ENCODE measurements around the gene FNDC3B. TPM values are rescaled to one million over a fixed set of nuclear protein-coding genes. Genes with fewer than 3 reads are reported as not detected.

FNDC3B gene
- polyA plus RNA-seq, 2 of the 4 experiments (the other 2 are of a cell fraction): 29.5 to 33.6 TPM

- TF ChIP-seq POLR2AphosphoS2 (conservative IDR thresholded peaks at IDR 0.05; ENCODE audit: low read length) (no peak), PBX3 (IDR thresholded peaks at IDR 0.05) (no peak), EHF (CRISPR knock-in tag; IDR thresholded peaks at IDR 0.05) (no peak), ZNF302 (CRISPR knock-in tag; IDR thresholded peaks at IDR 0.05) (no peak), HOXB5 (CRISPR knock-in tag; IDR thresholded peaks at IDR 0.05) (no peak), FOSL2 (IDR thresholded peaks at IDR 0.05) (no peak), FOSL2 (CRISPR knock-in tag; IDR thresholded peaks at IDR 0.05) (no peak)
Measured at GRCh38 chr3:171991166-171991565, 48.2 kb upstream of the FNDC3B start (continued).

- H3K9me3 ChIP-seq: peaks cover 6% of the 10 kb centered on the region; the same call in 1 of the 3 replicates
- H3K27ac ChIP-seq: peak overlapping the region; percentile 36 to 49; a peak in 5 of 6 replicates
- ChIA-PET CTCF (interaction anchor here (0.6 to 0.7 kb wide), 2 partner anchors 10 to 65 kb away, joined by 3 to 4 read pairs; no protein-coding TSS in a partner anchor), POLR2A (no interaction called here)
- DNase-seq (ENCODE audit: low read depth in 1 of 2, low spot score in 1 of 2) (no peak), ATAC-seq (no peak), FAIRE-seq (no peak)
- peaks cover 23% of the 10 kb centered on the region for H3K4me1 ChIP-seq
- TF ChIP-seq EHF (CRISPR knock-in tag; IDR thresholded peaks at IDR 0.05) (no peak), KDM1A (IDR thresholded peaks at IDR 0.05; ENCODE audit: low read depth) (no peak), MYC (IDR thresholded peaks at IDR 0.05; ENCODE audit: borderline replicate concordance, low read length) (no peak), NPAS2 (CRISPR knock-in tag; IDR thresholded peaks at IDR 0.05; ENCODE audit: borderline replicate concordance) (no peak), RNF2 (IDR thresholded peaks at IDR 0.05; ENCODE audit: borderline replicate concordance, low read depth) (no peak), JUN (IDR thresholded peaks at IDR 0.05) (no peak), BCL3 (IDR thresholded peaks at IDR 0.05) (no peak)
- H3K4me2 ChIP-seq: peak overlapping the region; percentile 33; the same call in 2 of the 3 replicates
- 15% methylated on average over 3 of the region's 3 CpGs for WGBS (ENCODE audit: missing lambda C conversion rate)
- H3K4me3 ChIP-seq: no peak overlapping the region
Measured at GRCh38 chr3:171994646-171995428, 44.5 kb upstream of the FNDC3B start.

GRCh38 chr3:171995486-171995885, 43.9 kb upstream of the FNDC3B start:
- no peak for TF ChIP-seq BCL3 (IDR thresholded peaks at IDR 0.05)
- ATAC-seq: no peak
- no peak for DNase-seq (ENCODE audit: low read depth in 1 of 2, low spot score in 1 of 2)
- Histone ChIP-seq H3K9me3 (peaks cover 6% of the 10 kb centered on the region; the same call in 1 of the 3 replicates), H3K4me2 (no peak overlapping the region; the same call in 2 of the 3 replicates), H3K27ac (no peak overlapping the region), H3K4me1 (peaks cover 23% of the 10 kb centered on the region), H3K4me3 (no peak overlapping the region)
- CTCF ChIA-PET: no interaction called here
- POLR2A ChIA-PET: no interaction called here
- no peak for FAIRE-seq

GRCh38 chr3:171996178-171996817, 43.1 kb upstream of the FNDC3B start:
- no peak overlapping the region for H3K4me3 ChIP-seq
- FAIRE-seq (no peak), DNase-seq (ENCODE audit: low read depth in 1 of 2, low spot score in 1 of 2) (no peak), ATAC-seq (no peak)
- no peak overlapping the region for H3K27ac ChIP-seq
- ChIA-PET CTCF (no interaction called here), POLR2A (no interaction called here)
- 83% methylated on average over 2 of the region's 2 CpGs for WGBS (ENCODE audit: missing lambda C conversion rate)
- peaks cover 19% of the 10 kb centered on the region for H3K4me1 ChIP-seq
- peaks cover 6% of the 10 kb centered on the region; the same call in 1 of the 3 replicates for H3K9me3 ChIP-seq
- no peak overlapping the region for H3K4me2 ChIP-seq
- no peak for TF ChIP-seq RNF2 (IDR thresholded peaks at IDR 0.05; ENCODE audit: borderline replicate concordance, low read depth)
- no peak for TF ChIP-seq RFX5 (IDR thresholded peaks at IDR 0.05)
- TF ChIP-seq CBX8 (IDR thresholded peaks at IDR 0.05): no peak
- no peak for TF ChIP-seq EHMT2 (IDR thresholded peaks at IDR 0.05; ENCODE audit: low read depth)
- no peak for TF ChIP-seq NFE2L2 (conservative IDR thresholded peaks at IDR 0.05; ENCODE audit: low read length)
- TF ChIP-seq MAZ (IDR thresholded peaks at IDR 0.05; ENCODE audit: borderline replicate concordance, low read depth, low read length): no peak
- TF ChIP-seq, protein P1, sequence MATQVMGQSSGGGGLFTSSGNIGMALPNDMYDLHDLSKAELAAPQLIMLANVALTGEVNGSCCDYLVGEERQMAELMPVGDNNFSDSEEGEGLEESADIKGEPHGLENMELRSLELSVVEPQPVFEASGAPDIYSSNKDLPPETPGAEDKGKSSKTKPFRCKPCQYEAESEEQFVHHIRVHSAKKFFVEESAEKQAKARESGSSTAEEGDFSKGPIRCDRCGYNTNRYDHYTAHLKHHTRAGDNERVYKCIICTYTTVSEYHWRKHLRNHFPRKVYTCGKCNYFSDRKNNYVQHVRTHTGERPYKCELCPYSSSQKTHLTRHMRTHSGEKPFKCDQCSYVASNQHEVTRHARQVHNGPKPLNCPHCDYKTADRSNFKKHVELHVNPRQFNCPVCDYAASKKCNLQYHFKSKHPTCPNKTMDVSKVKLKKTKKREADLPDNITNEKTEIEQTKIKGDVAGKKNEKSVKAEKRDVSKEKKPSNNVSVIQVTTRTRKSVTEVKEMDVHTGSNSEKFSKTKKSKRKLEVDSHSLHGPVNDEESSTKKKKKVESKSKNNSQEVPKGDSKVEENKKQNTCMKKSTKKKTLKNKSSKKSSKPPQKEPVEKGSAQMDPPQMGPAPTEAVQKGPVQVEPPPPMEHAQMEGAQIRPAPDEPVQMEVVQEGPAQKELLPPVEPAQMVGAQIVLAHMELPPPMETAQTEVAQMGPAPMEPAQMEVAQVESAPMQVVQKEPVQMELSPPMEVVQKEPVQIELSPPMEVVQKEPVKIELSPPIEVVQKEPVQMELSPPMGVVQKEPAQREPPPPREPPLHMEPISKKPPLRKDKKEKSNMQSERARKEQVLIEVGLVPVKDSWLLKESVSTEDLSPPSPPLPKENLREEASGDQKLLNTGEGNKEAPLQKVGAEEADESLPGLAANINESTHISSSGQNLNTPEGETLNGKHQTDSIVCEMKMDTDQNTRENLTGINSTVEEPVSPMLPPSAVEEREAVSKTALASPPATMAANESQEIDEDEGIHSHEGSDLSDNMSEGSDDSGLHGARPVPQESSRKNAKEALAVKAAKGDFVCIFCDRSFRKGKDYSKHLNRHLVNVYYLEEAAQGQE (IDR thresholded peaks at IDR 0.05): no peak
- TF ChIP-seq POLR2AphosphoS2 (conservative IDR thresholded peaks at IDR 0.05; ENCODE audit: low read length): no peak
- no peak for TF ChIP-seq ELK1 (IDR thresholded peaks at IDR 0.05; ENCODE audit: low read depth, low read length)
- no peak for TF ChIP-seq GATA3 (IDR thresholded peaks at IDR 0.05; ENCODE audit: borderline replicate concordance)

All from A549 (cell line).